Neuron (in vitro differentiated cells): ENCODE data around the gene MTG1.

ENCODE experiments used
- H2AFZ ChIP-seq: one replicate; pipeline ENCODE4 v1.6.1; 2013; ENCODE audit warnings: low read depth, mild to moderate bottlenecking, inconsistent platforms, low read length, moderate library complexity
- H3K27me3 ChIP-seq: one replicate; pipeline ENCODE4 v1.6.1; 2013; ENCODE audit warnings: low read length; ENCODE audit not compliant: insufficient read depth
- H3K36me3 ChIP-seq: one replicate; pipeline ENCODE4 v1.6.1; 2013; ENCODE audit warnings: low read length; ENCODE audit not compliant: insufficient read depth
- H3K4me1 ChIP-seq: one replicate; pipeline ENCODE4 v1.6.1; 2013; ENCODE audit warnings: low read length; ENCODE audit not compliant: insufficient read depth
- H3K4me3 ChIP-seq: 2 replicates; pipeline ENCODE4 v1.5.1; 2013; ENCODE audit warnings: mild to moderate bottlenecking, low read length, moderate library complexity
- H3K9me3 ChIP-seq: one replicate; pipeline ENCODE4 v1.6.1; 2013; ENCODE audit warnings: low read length

MTG1 gene

DNA sequence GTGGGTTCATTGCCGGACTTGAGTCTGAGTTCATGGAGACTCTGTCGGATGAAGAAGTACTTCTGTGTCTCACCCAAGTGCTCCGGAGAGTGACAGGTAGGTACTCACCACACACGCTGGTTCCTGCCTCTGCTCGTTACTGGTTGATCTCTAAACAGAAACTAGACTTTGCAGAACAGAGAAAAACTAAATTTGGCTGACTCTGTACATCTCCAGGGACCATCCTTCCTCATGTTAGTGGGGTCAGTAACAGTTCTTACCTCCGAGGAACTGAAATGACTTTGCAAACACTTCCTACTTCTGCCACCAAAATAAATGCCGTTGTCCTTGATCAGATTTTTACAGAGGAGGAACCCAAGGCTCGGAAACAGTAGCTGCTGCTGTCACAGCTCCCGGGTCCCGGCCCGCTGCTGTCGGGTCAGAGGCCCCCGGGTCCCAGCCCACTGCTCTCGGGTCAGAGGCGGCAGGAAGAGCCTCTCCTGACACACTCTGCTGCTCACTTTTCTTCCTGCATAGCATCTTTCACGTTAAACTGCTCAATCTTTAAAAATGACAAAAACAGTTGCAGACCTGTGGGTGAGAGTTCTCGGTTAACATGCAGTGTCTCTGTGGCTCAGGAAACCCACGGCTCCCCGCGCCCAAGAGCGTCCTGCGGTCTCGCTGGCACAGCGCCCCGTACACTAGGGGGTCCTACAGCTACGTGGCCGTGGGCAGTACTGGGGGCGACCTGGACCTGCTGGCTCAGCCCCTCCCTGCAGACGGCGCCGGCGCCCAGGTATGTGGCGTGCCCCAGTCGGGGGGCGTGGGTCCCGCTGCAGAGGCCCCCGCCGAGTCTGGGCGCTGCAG lies 4.8 kb upstream of the MTG1 start:
- Histone ChIP-seq H3K4me3 (no peak overlapping the region), H3K9me3 (no peaks in the 10 kb centered on the region), H2AFZ (no peak overlapping the region), H3K4me1 (peaks cover 3% of the 10 kb centered on the region), H3K36me3 (no peaks in the 10 kb centered on the region), H3K27me3 (no peaks in the 10 kb centered on the region)

DNA sequence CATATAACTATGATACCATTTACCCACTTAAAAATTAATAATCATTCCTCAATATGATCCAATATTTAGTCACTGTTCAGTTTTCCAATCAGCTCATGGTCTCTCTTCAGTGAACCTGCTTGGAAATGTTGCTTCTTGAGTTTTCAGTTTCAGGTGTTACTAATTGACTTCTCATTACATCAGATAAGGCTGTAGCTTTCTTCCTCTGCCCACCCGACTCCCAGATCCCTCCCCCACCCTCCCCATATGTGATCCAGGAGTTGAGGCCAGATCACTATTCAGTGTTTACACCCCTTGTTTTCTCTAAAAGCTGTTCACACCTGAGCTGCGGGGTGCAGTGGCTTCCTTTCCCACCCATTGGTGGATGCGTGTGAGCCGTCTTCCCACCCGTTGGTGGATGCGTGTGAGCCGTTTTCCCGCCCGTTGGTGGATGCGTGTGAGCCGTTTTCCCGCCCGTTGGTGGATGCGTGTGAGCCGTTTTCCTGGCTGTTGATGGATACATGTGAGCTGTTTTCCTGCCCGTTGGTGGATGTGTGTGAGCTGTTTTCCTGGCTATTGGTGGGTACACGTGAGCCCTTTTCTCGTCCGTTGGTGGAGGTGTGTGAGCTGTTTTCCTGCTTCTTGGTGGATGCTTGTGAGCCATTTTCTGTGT lies 3.2 kb upstream of the MTG1 start:
- peaks cover 3% of the 10 kb centered on the region for H3K36me3 ChIP-seq
- no peaks in the 10 kb centered on the region for H3K9me3 ChIP-seq
- peaks cover 11% of the 10 kb centered on the region for H3K4me1 ChIP-seq
- no peak overlapping the region for H3K4me3 ChIP-seq
- H3K27me3 ChIP-seq, result no peaks in the 10 kb centered on the region
- no peak overlapping the region for H2AFZ ChIP-seq

DNA sequence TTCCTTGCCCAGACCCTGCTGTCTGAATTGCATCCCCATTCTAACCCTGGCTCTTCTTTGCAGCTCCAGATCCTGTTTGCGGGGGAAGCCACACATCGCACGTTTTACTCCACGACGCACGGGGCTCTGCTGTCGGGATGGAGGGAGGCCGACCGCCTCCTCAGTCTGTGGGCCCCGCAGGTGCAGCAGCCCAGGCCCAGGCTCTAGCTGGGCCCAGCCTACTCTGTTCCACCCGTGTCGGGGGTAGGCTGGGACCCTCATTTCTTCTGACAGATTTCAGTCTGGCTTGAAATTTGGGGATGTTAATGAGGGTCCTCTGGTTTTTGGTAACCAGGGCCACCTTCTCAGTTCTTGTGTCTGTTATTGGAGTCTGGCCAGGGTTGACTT lies 2.7 kb upstream of the MTG1 start:
- H3K36me3 ChIP-seq, result peaks cover 8% of the 10 kb centered on the region
- H2AFZ ChIP-seq, result no peak overlapping the region
- no peaks in the 10 kb centered on the region for H3K27me3 ChIP-seq
- H3K4me1 ChIP-seq, result peaks cover 11% of the 10 kb centered on the region
- H3K4me3 ChIP-seq, result no peak overlapping the region
- no peaks in the 10 kb centered on the region for H3K9me3 ChIP-seq

DNA sequence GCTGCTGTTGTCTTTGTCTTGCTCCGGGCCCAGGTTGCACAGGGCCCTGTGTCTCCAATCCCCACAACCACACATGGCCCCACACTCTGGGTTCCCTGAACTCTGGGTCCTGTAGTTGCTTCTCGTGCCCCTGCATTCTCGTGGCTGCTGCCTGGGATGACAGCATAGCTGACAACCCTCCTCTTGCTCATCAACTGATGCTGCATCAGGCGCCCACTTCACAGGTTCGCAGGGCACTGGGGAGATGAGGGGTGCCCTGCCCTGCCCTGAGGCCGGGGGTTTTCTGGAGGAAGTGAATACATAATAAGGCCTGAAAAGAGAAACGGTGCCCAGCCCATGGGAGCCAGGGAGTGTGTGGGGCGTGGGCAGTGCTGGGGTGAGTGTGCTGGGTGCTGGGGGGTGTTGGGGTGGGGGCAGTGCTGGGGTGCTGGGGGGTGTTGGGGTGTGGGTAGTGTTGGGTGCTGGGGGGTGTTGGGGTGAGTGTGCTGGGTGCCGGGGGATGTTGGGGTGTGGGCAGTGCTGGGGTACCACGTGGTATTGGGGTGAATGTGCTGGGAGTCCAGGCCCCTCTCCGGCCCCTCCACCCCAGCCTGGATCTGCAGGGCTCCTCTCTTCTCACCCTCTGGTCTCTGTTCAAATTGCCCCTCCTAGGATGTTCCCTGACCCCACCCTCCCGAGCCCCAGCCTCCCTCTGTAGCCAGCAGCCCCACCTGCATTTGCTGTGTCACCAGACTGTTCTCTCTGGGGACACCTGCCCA lies 2.0 kb upstream of the MTG1 start:
- no peaks in the 10 kb centered on the region for H3K27me3 ChIP-seq
- no peak overlapping the region for H3K4me3 ChIP-seq
- no peak overlapping the region for H2AFZ ChIP-seq
- peaks cover 13% of the 10 kb centered on the region for H3K36me3 ChIP-seq
- peaks cover 11% of the 10 kb centered on the region for H3K4me1 ChIP-seq
- no peaks in the 10 kb centered on the region for H3K9me3 ChIP-seq

DNA sequence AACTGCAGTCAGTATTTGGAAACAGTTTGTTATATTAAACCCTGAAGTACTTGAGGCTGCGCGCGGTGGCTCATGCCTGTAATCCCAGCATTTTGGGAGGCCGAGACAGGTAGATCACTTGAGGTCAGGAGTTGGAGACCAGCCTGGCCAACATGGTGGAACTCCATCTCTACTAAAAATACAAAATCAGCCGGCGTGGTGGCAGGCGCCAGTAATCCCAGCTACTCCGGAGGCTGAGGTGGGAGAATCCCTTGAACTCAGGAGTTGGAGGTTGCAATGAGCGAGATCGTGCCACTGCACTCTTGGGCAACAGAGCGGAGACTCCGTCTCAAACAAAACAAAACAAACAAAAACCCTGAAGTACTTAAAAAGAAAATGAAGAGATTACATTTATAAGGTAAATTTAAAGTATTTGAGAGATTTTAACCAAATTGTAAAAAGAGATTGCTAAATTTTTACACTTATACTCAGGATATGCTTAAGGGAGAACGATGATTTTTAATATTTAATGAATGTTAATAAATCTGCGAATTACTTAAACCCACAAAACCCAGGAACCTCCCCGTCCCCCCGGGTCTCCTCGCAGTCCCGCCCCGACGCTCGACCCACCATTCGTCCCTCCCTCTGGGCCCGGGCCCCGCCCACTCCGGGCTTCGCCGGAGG lies 425 bp upstream of the MTG1 start:
- Histone ChIP-seq H3K36me3 (peaks cover 26% of the 10 kb centered on the region), H3K27me3 (no peaks in the 10 kb centered on the region), H2AFZ (peak overlapping the region; percentile 86), H3K4me1 (peaks cover 11% of the 10 kb centered on the region), H3K4me3 (peak overlapping the region; percentile 85), H3K9me3 (no peaks in the 10 kb centered on the region)

DNA sequence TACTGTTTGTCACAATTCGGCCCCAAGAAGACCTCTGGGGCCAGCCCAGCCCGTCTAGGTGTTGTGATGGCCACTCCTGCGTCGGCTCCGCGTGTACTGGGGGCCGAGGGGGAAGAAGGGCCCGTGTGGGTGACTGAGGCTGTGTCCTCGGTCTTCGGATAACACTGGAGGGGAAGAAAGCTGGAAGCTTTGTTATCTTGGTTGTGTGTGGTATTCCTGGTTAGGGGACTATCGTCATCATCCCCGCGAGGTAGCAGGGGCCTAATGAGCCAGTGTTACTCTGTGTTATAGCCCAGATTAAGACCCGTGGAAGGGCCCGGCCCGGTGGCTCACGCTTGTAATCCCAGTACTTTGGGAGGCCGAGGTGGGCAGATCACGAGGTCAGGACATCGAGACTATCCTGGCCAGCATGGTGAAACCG lies 854 bp downstream of the MTG1 start:
- Histone ChIP-seq H3K36me3 (peaks cover 37% of the 10 kb centered on the region), H3K9me3 (no peaks in the 10 kb centered on the region), H2AFZ (no peak overlapping the region), H3K27me3 (no peaks in the 10 kb centered on the region), H3K4me3 (peak overlapping the region; percentile 85), H3K4me1 (peaks cover 11% of the 10 kb centered on the region)

DNA sequence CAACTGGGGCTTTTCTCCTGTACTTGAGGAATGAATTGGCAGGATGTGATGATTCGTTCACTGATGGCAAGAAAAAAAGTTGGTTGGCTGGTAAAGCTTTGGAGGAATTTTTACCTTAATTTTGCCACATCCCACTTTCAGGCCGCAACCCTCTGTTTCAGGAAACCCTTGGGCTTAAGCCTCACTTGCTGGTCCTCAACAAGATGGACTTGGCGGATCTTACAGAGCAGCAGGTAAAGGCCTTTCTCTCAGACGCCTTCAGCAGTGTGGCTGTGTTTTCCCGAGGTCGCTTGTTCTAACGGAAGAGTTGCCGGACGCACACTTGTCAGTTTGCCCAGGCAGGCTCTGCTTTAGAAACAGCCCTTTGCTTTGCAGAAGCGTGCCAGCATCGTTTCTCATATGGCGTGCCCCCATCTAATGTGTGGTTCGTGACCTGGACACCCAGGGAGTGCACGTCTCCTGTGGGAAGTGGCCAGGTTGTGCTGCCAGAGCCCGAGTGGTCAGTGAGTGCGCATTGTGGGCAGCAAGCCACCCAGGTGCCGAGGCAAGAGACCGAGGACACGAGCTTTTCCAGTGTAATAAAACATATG lies 2.2 kb downstream of the MTG1 start:
- H2AFZ ChIP-seq, result no peak overlapping the region
- H3K36me3 ChIP-seq, result peaks cover 43% of the 10 kb centered on the region
- no peaks in the 10 kb centered on the region for H3K27me3 ChIP-seq
- H3K4me1 ChIP-seq, result peaks cover 11% of the 10 kb centered on the region
- no peak overlapping the region for H3K4me3 ChIP-seq
- no peaks in the 10 kb centered on the region for H3K9me3 ChIP-seq

DNA sequence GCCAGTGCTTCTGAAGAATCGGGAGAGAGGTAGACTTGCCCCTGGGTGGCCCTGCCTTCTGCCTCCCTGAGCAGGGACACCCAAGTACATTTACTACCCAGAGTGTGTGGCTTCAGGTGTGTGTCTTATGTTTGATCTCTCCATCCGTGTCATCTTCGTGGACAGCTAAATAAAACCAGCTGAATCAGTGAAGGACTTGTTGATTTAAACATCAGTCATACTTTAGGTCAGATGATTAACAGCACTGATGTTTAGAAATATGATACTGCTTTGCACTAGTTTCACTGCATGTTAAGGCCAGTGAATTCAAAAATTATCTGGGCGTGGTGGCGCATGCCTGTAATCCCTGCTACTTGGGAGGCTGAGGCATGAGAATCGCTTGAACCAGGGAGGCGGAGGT lies 4.0 kb downstream of the MTG1 start:
- H3K36me3 ChIP-seq, result peaks cover 59% of the 10 kb centered on the region

DNA sequence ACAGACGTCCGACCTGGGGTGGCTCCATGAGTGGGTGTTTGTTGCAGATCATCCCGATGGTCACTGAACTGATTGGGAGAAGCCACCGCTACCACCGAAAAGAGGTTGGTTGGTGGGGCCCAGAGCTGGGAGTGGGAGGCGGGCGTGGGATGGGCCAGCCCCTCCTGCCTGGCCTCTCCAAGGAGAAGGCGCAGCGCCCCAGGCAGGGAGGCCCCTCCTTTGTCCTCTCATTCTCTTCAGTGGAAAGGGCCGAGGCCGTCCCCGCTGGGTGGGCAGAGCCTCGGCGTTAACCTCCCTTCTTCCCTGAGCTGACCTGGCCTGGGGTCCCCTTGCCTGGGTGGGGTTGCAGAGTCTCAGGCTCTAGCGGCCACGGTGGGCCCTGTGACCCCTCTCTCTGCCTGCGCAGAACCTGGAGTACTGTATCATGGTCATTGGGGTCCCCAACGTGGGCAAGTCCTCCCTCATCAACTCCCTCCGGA lies 5.2 kb downstream of the MTG1 start:
- H3K36me3 ChIP-seq, result peaks cover 69% of the 10 kb centered on the region
- no peaks in the 10 kb centered on the region for H3K27me3 ChIP-seq
- peaks cover 7% of the 10 kb centered on the region for H3K9me3 ChIP-seq

More for the DNA sequence above, 4.0 kb downstream of the MTG1 start:
- Histone ChIP-seq H3K4me1 (peaks cover 11% of the 10 kb centered on the region), H3K27me3 (no peaks in the 10 kb centered on the region), H2AFZ (no peak overlapping the region), H3K4me3 (no peak overlapping the region), H3K9me3 (peaks cover 4% of the 10 kb centered on the region)

DNA sequence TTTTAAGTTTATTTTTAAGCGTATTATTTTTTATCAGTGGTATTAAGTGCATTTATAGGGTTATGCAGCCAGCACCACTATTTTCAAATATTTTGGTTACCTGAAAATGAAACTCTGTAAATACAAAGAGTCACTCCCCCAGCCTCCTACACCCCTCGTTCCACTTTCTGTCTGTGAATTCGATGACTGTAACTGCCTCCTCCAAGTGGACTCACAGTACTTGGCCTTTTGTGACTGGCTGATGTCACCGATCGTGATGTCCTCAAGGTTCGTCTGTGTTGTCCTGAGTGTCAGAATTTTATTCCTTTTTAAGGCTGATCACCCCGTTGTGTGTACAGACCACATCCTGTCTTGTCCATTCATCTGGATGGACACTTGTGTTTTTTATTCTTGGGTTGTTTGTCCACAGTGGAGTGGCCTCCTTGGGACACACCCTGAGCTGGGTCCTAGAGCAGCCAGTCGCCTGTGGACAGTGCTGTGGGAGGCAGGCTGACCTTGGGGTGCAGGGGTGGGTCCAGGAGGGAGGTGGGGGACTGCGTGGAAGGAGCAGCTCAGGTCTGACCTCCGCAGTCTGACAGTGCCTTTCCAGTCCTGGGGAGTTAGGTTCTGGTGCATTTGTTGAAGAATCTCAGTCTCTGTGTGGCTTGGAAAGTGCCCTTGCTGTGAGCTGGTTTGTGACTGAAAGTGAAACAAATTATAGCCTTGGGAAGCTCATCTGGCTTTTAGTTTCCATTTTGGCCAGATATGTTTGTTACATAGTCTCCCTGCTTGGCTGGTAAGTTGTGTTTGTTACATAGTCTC lies 6.9 kb downstream of the MTG1 start:
- no peak overlapping the region for H2AFZ ChIP-seq
- H3K36me3 ChIP-seq, result peaks cover 77% of the 10 kb centered on the region
- peaks cover 9% of the 10 kb centered on the region for H3K9me3 ChIP-seq
- H3K4me3 ChIP-seq, result no peak overlapping the region
- no peaks in the 10 kb centered on the region for H3K4me1 ChIP-seq
- no peaks in the 10 kb centered on the region for H3K27me3 ChIP-seq

More for the DNA sequence above, 5.2 kb downstream of the MTG1 start:
- Histone ChIP-seq H3K4me3 (no peak overlapping the region), H3K4me1 (peaks cover 8% of the 10 kb centered on the region), H2AFZ (no peak overlapping the region)

DNA sequence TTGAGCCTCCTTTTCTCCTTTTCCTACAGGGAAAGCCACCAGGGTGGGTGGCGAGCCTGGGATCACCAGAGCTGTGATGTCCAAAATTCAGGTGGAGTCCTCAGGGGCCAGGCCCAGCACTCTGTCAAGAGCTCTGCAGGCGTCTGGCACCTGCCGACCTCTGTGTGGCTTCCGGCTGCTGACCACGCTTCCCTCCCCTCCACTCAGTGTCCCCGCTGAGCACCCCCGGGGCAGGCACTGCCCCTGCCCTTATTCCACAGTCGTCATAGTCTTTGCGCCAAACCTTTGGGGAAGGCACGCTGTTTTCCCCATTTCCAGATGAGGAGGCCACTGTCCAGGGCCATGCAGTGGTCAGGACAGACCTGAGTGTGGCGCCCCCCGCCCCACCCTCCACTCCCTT lies 7.5 kb downstream of the MTG1 start:
- Histone ChIP-seq H3K4me1 (no peaks in the 10 kb centered on the region), H3K9me3 (peaks cover 10% of the 10 kb centered on the region), H2AFZ (no peak overlapping the region), H3K27me3 (no peaks in the 10 kb centered on the region), H3K36me3 (peaks cover 75% of the 10 kb centered on the region), H3K4me3 (no peak overlapping the region)
